HG02571 (cell line): Measurements from ENCODE around the gene AQP11.
"Not testable (repeated sequence)": the region's sequence is repeated elsewhere in the genome, so short reads cannot be mapped to it uniquely, and the experiment has no call there.

ENCODE experiments used
- ATAC-seq: cut with Tn5 transposase; IDR thresholded peaks from one replicate; pipeline ENCODE4 v1.9.1; 2021; ENCODE audit warnings: mild to moderate bottlenecking, moderate library complexity; ENCODE audit not compliant: unreplicated experiment

The AQP11 gene

DNA sequence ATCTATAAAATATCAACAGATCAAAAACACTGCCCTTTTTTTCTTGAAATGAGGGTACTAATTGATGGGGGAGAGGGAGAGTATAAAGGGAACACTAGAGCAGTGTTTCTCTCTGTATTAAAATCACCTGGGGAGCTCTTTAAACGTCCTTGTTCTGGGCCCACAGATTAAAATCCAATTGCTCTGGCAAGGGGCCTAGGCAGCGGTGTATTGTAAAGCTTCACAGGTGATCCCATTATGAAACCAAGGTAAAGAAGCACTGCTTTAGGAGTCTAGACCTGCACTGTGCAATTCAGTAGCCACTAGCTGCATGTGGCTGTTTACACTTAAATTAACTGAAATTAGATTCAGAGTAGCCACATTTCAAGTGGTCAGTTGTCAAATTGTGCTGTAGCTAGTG lies 3.0 kb downstream of the AQP11 start:
- ATAC-seq = no peak

DNA sequence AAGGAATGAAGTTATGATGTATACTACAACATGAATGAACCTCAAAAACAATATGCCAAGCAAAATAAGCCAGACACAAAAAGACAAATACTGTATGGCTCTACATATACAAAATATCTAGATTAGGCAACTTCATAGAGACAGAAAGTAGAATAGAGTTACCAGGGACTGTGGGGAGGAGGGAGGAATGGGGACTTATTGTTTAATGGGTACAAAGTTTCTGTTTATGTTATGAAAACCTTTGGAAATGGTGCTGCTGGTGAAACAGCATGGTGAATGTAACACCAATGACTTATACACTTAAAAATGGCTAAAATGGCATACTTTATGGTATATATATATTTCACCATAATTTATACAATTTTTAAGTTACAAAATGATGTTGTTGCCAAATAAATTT lies 4.1 kb downstream of the AQP11 start:
- no peak for ATAC-seq

- no peak for ATAC-seq
Observed at GRCh38 chr11:77596626-77597025, 6.9 kb downstream of the AQP11 start.

GRCh38 chr11:77598195-77598594 lies 8.4 kb downstream of the AQP11 start:
- no peak for ATAC-seq

- ATAC-seq = no peak
Observed at GRCh38 chr11:77602381-77603088, 12.8 kb downstream of the AQP11 start.

DNA sequence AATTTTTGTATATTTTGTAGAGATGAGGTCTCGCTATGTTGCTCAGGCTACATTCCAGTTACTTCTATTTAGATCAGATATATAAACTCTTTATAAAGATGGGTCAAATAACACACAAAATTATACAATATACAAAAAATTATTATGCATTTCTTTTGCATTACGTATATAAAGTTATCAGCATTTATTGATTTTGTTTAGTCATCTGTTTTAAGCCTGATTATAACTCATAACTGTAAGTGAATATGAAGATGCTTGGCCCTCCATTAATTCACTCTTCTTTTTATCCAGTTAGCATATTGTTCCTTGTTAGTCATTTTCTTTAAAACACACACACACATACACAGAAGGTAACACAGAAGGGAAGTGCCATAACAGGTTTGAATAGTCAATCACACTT lies 14.5 kb downstream of the AQP11 start:
- no peak for ATAC-seq

DNA sequence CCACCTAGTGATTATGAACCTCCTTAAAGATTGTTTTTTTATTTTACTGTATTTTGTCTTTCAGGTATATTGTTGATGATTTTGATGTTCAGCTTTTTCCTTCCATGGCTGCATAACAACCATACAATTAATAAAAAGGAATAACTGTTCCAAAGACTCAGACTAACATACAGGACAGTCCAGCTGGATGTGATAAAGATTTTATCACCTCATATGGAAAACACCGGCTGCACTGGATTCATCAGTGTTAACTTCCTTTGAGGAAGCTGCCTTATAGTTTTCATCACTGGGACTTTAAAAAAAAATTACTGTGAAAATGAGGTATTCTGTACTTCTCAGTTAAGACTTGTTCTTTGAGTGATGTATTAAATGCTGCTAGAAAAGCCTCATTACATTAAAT lies 19.5 kb downstream of the AQP11 start:
- ATAC-seq = no peak

DNA sequence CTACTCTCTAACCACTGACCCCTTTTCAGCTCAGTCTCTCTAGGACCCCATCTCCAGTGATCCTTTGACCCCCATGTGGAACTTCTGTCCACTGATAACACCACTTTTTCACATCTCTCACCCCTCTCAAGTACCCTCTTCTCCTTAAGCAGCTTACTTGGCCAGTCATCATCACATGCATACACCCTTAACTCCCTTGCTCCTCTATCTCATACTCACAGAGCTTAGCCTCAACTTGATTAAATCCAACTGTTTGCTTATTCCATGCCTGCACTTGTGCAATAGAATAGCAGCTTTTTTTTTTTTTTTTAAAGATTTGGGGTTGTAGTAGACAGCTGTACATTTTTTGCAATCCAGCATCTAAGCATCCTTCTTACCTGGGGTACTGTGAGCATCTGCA lies 22.2 kb downstream of the AQP11 start:
- ATAC-seq = no peak

DNA sequence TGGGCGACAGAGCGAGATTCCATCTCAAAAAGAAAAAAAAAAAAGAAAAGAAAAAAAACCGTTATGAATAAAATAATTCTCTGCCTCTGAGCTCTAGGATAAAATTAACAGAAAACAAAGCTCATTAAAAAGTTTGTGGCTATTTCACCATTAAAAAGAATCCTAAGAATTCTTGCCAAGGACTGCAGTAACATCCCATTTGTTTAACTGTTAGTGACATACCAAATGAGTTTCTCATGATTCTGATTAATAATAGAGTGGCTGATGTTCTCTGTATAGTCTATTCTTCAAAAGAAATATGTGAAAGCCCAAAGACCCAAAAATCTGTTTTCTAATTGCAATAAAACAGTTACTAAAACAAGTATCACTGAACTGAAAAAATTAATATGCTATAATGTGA lies 28.1 kb downstream of the AQP11 start:
- ATAC-seq = no peak

DNA sequence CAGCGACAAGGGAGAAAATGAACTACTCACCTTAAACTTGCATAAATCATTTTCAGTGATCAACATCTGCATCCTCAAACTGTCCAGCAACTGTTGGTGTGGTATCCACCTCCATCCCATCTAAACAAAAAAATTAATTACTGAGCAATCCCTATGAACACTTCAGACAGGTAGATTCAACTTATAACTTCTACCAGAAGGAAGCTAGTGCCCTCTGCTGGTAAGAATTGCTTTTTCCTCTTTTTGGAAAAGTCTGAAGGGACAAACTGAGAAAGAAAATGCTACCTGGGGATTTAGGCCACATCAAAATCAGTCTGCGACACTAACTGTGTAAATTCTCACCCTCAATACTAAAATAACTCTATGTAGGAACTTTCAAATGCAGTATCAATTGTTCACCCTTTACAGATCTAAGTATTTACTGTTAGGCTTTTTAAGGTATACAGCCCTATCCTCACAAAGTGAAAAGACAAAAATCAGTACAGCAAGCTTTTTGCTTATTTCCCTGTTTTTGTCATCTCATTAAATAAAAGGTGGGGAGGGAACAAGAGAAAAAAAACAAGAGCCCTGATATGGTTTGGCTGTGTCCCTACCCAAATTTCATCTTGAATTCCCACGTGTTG lies 29.9 kb downstream of the AQP11 start:
- no peak for ATAC-seq

DNA sequence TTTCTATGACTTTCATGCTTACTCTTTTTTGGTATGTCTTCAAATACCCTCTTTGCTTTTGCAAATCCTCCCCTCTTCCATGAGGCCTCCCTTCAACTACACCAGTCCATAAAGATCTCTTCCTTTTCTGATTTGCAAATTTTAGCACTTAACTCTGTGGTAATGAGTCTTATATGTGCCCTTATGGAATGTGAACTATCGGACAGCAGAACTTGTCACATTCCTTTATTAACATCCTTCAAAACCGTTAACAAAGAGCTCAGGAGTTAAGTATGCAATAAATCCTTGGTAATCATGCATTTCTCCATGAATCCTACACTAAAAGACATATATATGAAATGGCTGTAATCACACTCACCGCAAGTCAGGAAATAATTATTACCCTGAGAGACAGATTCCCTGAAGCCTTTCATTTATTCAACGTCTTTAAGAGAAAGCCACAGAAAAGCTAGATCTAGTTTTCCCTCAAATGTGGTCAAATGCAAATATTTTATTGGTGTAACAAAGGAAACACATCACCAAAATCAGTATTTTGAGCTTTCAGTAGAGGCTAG lies 40.5 kb downstream of the AQP11 start:
- no peak for ATAC-seq

- not testable (repeated sequence) for ATAC-seq
Observed at GRCh38 chr11:77633926-77634325, 44.2 kb downstream of the AQP11 start.

DNA sequence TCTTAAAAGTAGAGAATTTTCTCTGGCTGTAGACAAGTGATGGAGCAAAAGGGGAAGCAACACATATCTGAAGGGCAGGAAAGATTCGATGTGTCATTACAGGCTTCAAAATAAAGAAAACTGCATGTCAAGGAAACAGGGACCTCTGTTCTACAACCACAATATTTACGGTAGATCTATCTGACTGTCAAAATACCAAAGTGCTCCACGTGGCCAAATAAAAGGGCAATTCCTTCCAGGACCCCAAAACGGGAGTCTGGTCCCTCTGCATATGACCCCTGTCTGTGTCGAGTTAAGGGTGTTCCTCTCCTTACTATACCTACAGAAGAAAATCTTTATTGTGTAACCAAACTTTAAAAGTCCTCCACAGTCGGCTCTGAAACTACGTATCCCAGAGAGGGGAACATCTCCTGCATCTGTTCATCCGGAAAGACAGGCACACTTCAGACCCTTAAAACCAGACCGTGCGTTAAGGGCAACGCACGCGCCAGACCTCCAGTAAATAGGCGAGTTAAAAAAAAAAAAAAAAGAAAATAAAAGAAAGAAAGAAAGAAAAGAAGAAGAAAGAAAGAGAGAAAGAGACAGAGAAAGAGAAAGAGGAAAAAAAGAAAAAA lies 47.1 kb downstream of the AQP11 start:
- ATAC-seq = no peak

DNA sequence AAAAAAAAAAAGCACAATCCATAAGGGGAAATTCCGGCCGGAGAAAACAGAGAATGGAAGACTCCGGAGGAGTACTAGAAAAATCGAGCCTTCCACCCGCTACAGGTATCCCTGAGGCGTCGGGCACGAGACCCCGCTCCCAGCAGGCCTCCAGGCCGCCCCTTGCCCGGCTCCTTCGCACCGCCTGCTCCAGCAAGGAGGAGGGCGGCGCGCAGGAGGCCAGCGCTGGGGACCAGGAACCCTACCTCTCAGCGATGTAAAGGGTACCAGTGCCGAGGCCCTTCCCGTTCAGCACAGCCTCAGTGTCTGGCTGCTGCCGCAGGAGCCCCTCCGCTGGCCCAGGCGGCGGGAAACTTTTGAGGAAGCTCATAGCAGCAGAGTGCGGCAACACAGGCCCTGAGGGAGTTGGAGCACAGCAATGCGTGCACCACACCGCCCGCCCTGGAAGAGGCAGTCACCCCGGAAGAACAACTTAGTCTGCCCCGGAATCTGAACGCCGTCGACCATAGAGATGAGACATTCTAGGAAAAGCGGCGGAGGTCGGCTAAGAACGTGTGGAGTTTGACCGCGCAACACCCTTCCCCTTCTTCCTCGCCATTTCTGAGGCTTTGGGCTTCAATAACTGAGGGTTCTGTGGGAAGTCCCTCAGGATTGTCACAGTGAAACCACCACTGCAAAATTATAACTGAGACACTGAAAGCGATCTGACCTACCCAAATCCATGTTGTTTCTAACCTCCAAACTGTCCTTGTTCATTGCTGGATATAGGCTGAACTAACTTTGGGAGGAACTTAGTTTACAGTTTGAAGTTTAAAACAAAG lies 47.8 kb downstream of the AQP11 start, which contains the start of gene CLNS1A:
CLNS1A (minus strand) TSS at position 450 of the 821 bp plus-strand sequence; CDS start at position 370, 80 bp downstream.
- peak; percentile 96 for ATAC-seq

DNA sequence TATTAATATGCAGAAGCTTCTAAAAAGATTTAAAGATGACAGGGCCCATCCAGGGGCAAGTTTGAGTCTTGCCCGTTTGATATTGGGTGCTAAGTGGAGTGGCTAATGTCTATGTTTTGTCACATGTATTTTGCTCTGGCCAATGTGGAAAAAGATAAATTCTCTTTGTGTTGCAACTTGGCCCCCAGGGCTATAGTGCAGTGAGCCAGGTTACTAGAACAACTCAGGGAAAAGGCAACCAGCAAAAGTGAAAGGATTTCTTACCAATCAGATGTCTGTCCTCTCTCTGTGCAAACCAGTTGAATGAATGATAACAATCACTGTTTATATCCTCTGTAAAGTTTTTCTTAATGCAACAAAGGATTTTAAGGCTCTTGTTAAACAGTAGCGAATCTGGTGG lies 52.5 kb downstream of the AQP11 start:
- ATAC-seq = no peak

DNA sequence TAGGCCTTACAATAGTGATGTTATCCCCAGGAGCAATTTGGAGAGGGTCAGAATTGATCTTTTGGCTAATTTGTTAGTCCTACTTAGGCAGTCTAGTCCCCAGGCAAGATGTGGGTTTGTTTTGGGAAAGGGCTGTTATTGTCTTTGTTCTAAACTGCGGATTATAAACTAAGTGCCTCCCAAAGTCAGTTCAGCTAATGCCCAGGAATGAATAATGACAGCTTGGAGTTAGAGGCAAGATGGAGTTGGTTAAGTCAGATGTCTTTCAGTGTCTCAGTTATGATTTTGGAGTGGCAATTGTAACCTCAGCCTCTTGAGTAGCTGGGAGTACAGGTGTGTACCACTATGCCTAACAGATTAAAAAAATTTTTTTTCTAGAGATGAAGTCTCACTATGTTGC lies 55.1 kb downstream of the AQP11 start:
- no peak for ATAC-seq

GRCh38 chr11:77647654-77648305 lies 58.0 kb downstream of the AQP11 start:
- ATAC-seq = no peak

DNA sequence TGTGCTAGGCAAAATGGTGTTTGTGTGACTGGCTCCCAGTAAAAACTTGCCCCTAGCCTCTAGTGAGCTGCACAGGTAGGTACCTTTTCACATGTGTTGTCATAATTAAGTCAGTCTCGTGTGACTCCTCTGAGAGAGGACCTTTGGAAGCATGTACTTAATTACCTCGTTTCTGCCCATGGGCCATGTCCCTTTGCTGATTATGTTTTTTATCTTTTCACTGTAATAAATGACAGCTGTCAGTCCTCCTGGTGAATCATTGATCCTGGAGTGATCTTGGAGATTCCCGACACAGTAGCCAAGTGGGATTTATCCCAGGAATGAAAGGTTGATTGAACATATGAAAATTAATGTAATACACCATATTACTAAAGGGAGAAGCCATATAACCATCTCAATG lies 60.4 kb downstream of the AQP11 start:
- no peak for ATAC-seq

- ATAC-seq = no peak
Observed at GRCh38 chr11:77654770-77655434, 65.1 kb downstream of the AQP11 start.

- ATAC-seq = no peak
Observed at GRCh38 chr11:77656362-77656761, 66.6 kb downstream of the AQP11 start.
